GM19240 (cell line): ENCODE results near the gene ITGB8.
A peak's percentile ranks its signal among the peaks of the same experiment; 100 is the strongest.

Experiments used
- DNase-seq: peaks from one replicate; pipeline ENCODE4 v3.0.0; 2011; ENCODE audit warnings: low spot score; ENCODE audit not compliant: insufficient read length

The ITGB8 gene

DNA sequence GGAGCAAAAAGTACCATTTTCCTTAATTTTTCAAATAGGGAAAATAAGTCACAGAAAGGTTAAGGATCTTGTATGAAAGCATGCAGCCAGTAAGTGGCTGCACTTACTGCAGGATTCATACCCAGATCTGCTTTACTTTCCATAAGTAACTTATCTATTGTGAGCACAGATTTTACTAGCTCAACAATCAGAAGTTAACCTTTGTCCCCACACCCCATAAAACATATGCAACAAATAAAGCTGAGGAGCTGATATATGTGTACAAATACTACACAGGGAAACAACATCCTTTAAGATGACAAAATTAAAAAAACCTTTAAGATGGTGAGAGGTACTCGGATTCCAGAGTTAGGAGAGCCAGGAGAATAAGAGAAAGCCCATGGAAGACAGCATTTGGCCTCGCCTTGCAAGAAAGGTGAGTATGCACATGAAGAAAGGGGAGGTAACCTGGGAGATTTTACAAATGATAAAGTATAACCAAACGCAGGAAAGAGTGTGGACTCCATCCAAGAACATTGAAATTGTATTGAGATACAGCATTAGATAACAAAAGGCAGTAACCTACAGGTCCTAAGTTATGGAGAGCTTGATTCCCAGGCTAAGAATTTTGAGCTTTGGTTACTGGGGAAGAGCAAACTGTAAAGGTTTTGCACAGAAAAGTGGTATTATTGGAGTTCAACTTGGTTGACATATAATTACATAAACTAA, 87.1 kb downstream of the ITGB8 start:
- DNase-seq, result no peak

DNA sequence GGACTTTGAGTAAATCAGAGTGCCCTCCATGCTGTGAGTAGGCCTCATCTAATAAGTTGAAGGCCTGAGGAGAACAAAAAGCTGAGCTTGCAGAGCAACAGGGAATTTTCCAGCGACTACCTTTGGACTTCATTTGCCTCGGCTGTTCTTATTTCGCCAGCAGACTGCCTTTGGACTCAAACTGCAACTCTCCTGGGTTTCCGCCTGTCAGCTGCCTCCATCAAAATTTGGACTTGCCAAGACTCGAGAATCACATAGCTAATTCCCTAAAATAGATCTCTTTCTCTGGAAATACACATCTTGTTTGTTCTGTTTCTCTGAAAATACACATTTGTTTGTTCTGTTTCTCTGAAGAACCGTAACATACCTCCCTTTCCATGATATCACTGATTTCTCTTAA, 93.8 kb downstream of the ITGB8 start:
- no peak for DNase-seq

DNA sequence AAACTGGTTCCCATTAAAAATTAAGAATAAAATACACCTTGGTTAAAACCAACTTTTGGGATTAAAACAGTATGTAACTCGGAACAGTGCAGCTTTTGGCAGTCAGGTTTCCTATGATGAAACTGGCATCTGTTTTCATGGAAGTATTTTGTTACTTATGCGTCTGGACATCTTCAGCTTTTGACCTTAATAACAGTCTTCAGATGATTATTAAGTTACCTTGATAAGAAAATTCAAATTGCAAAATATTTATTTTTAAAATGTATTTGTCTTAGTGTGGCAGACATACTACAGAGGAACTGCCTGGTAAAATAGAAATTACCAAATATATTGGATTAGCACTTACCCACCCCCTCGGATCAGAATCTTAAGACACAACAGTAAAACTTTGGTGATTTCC, 100.0 kb downstream of the ITGB8 start:
- no peak for DNase-seq

DNA sequence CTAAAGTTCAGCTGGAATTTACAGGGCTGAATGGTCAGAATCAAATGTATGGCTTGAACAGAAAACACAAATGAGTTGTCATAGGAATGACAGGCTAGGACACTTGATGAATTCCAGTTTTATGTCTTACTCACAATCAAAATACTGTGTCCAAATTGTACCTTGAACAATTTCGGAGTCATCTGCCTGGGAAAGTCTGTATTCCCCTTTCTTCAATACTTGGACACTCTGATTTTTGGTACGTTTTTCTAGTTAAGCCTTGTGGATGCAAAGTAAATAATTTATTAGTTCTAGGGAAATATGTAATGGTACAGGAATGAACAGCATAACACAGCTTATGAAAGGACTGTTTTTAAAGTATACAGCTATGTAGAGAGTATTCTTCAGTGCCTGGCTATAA, 100.4 kb downstream of the ITGB8 start:
- DNase-seq, result no peak

DNA sequence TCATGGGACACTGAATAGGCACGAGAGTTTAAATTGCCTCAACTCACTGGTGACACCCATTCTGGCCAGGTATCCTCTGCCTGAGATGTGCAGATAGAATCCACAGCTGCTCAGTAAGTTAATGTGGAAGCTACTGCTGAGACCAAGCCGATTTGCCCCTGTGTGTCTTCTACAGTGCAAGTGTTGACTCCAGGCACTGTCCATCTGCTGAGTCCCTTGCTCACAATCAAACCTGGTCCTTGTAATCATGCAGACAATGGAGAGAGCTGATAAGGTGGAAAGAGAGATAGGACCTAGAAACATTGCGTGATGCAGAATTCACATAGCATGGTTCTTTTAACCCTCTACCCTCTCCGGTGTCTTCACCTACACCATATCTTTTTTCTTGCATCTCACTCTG, 101.4 kb downstream of the ITGB8 start:
- DNase-seq, result no peak

DNA sequence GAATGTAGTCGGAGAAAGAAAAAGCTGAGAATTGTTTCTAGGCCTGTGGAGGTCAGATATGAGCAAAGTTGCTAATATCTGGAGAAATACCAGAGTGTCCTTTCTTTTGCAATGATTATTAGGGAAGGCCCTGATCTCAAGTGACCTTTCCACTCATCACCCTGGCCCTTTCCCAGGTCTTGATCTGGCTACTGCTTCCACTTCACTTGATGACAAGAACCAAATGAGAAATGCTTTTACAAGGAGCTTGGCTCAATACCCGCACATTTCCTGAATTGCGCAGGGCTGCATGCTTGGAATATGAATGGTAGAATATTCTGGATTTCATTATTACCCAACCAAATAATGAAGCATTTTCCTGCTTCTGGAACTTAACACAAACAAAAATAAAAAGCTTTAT, 104.6 kb downstream of the ITGB8 start:
- no peak for DNase-seq

DNA sequence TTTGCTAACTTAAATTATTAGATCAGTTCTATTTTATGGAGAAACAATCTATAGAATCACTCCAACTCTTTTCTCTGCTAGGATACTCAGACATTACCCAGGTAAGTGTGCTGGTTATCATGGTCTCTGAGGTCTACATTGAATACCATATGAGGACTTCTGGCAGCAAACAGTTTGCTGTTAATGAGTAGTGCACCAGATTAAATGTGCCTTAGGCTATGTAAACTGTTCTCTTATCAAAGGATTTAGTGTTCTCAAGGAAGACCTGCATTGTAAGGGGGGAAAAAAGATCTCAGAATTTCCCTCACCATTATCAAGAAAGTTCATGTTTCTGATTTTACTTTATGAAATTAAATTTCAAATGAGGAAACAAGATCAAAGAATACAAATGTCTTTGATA, 107.5 kb downstream of the ITGB8 start:
- DNase-seq, result no peak

DNA sequence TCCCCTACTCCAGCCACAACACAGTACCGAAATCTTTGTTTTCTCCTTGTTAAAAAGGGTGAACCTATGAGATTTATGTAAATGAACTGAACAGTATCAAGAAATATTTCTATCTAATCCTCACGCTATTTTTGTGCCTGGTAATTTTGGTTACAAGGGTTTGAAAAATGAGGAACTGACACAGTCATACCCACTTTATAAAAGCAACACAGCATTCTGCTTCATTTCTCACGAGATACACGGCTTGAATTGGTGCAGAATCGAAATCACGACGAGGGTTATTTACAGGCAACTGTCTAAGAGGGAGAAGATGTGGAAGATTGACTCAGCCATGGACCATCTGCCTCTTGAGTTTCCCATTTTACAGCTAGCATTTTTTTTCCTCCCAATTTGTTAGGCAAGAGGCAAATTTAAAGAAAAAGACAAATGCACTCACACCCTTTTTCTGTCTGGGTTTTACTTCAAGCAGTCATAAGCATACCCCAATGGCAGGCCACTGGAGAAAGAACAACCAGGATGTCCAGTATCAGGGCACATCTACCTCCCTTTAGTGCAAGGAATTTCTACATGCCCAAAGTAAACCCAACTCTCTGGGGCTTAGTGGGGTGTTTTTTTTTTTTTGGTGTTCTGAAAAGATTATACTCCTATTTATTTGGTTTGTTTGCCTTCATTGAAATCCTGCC, 108.1 kb downstream of the ITGB8 start:
- DNase-seq, result no peak

DNA sequence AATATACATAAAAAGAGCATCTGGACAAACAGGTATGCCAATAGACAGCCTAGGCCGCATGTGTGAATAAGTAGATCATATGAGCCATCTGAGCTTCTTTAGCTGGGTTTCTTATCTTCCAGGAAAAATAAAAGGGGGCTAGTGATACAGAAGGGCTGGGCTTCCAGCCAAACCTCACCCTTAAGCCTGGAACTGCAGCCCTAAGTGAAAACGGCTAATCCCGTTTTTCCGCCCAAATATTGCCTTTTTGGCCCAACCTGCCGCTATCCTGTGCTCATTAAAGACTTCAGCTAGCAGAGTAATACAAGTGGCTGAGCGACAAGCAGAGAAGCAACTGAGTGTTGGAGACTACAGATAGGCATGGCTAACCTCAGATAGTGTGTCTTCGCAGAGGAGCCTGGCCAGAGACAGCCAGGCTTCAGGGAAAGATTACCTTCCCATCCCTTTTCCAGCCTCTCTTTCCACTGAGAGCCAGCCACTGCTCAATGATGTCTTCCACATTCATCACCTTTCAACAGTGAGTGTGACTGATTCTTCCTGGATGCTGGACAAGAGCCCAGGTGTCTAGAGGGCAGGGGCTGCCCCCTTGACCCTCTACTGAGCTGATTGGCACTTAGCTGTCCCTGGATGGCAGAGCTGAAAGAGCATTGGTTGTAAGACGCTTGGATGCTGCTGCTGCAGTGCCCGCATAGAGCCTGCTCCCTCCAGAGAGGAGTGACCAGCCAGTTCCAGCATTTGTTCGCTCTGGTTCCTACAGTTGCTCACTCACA, 108.9 kb downstream of the ITGB8 start:
- DNase-seq, result no peak

DNA sequence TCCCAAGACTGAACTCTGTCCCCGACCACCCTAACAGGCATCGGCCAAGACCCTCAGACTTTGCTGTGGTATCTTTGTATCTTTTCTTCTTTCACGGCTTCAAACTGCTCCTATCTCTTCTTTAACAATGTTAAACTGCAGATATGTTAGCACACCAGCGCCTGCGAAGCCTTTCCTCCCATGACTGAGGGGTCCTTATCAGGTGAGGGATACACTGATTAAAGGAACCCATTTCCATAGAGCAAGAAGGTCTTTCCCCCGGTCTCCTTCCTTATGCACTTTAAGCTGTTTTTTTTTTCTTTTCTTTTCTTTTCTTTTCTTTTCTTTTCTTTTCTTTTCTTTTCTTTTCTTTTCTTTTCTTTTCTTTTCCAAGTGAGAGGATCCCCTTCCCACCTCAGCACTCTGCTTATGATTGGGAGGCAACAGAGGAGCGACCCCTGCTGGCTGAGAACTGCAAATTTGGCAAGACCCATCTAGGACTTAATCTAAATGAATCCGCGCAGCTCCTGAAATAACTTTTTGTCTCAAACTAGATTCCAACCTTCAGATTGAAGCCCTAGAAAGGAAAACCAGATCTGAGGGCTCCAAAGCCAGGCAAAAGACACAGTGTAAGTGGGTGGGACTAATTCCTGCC, 109.9 kb downstream of the ITGB8 start:
- DNase-seq, result no peak

DNA sequence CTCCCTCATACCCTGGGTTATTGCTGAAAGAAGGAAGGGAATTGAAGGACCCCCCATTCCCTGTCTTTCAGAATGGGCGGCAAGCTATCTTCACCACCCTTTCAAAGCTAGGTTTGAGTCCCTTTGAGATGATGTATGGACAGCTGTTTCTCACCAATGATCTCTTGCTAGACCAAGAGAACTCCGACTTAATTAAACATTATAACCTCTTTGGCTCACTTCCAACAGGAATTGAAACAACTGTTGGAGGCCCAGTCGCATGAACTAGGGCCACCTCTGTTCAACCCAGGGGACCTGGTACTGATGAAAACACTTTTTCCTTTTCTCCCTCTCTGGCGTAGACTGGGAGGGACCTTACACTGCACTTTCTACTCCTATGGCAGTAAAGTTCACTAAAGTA, 110.6 kb downstream of the ITGB8 start:
- no peak for DNase-seq

DNA sequence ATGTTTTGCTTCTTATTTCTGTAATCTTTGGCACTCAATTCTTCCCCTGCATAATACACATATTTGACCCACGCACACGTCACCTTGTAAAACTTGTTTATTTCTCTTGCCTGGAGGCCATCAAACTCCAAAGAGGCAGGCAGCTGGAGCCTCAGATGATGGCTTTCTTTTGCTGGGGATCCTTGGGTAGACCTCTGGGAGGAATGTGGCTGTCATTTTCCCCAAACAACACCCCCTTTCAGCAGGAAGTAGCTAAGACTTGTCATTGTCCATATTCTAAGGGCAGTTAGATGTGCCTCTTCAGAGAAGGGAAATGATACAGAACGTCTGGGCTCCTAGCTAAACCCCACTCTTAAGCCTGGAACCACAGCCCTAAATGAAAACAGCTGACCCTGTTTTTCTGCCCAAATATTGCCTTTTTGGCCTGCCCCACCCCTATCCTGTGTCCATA, 111.3 kb downstream of the ITGB8 start:
- DNase-seq, result no peak

DNA sequence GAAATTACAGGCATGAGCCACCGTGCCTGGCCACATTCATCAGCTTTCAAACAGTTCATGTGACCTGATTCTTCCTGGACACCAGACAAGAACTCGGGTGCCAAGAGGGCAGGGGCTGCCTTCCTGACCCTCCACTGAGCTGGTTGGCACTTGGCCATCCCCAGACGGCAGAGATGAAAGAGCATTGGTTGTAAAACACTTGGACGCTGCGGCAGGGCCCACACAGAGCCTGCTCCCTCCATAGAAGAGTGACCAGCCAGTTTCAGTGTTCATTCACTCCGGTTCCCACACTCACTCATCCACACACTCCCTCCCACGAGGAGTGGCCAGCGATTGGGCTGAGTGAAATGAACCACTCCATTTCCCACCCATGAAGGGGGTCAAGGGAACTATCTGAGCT, 112.3 kb downstream of the ITGB8 start:
- no peak for DNase-seq

DNA sequence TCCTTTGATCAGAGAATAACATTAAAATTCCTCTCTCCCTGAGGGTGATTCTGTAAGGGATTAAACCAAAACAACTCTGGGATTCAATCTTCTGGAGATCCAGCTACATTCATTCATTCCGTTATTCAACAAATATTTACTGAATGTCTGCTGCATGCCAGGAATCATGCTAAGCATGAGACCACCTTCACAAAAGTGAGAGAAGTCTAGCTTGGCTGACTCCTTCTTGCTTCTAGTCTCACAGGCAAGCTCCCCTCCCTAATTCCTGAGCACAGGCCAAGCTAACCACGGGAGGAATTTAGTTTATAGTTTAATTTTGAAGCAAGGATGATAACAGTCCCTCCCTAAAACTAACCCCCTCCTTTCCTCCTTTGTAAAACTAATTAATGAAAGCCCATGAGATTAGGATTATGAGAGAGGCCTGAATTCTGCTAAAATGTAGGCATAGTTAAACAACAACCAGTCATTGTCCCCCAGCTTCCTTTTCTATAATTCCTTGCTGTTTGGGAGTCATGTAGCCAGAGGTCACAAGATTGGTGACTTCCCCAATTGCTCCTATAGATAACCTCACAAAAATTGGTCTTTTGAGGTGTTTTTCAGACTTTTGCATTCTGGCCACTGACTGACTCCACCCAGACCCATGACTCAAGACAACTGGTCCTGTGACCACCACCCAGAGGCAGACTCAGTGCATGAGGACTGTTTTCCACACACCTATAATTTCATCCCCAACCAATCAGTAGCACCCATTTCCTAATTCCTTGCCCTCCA, 113.5 kb downstream of the ITGB8 start:
- DNase-seq, result no peak

DNA sequence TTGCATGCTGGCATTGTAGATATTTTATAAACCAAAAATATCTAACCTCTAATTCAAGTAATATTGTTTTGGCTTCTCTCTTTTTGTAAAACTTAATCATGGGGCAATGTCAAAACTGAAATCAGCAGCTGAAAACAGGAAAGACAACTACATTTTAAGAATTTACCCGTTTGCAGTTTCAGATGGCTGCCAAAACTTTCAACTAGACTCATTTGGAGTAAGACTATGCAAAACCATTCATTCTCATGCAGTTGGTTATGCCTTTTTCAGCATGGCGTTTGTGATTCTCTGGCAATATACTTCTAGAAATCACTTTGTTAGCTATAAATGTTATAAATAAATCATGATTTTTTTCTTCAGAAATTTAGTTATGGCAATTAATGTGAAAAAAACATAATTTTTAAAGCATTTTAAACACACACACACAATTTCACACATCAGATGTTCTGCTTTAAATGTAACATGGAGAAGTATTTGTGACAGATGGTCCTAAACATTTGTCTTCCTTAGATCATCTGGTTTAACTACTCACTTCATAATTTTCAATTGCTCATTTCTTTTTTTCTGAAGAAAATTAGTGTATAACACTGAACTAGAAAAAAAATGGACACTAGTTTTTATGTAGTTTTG, 116.4 kb downstream of the ITGB8 start:
- peak; percentile 9 for DNase-seq

DNA sequence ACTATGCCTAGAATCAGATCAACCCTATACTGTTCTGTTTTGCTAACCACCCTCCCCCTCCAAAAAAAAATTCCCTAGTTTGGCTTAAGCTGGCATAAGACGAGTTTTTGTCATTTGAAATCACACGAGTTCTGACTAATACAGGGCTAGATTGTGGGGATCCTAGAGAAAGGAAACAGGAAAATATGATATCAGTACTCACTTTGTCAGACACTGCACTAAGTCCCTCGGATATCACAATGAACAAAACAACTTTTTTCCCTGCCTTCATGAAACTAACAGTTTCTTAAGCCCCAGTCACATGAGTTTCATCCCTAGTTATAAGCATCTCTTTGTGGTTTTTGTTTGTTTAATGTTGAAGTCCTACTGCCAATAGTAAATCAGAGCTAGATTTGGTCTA, 118.5 kb downstream of the ITGB8 start:
- no peak for DNase-seq

DNA sequence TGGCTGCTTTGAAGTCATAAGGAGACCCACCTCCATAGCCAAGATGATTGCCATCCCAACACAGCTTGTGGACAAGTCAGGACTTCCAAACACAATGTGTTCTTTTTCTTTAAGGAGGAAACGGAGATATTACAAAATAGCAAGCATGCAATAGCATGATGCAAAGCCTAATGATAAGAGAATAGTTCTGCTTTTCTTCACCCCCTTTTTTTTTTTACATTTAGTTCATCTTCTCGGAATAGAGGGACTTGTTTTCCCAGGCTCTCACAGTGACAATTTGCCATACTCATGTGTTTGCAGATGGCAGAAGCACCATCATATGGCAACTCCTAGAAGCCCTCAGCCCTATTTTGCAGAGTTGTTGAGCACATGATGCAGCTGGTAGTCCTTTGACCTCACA, 119.8 kb downstream of the ITGB8 start:
- DNase-seq, result no peak

DNA sequence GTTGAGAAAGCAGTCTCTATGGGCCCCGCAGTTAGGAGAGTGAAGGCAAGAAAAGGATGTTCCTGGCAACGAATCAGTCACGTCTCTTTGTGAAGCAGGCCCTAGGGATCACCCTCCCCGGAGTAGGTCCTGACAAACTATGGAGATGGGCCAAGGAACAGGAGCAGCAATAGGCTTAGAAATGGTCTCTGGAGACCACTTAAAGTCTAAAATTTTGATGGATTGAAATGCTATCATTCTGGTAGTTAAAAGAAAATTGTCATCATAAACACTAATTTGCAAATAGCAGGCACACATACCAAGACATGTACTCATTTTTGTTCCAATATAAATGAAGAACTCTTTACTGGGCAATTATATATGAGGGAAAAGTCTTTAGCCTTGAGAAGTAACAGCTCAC, 123.5 kb downstream of the ITGB8 start:
- no peak for DNase-seq

DNA sequence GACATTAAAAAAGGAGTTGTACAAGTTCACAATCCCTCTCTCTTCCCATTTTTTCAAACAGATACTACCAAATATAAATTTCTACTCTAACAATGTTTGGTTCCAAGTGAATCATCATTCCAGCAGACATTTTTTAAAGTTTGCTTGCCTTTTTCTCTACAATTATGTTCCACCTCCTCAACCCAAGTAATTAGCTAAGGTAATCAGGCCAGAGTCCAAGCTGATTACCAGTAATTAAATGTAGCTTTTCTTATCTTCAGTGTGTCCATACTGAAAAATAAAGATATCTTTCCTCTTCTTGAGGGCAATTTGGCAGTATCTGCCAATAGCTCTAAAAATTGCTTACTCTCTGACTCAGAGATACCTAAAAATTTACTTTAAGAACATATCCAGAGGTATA, 126.0 kb downstream of the ITGB8 start:
- DNase-seq, result no peak

DNA sequence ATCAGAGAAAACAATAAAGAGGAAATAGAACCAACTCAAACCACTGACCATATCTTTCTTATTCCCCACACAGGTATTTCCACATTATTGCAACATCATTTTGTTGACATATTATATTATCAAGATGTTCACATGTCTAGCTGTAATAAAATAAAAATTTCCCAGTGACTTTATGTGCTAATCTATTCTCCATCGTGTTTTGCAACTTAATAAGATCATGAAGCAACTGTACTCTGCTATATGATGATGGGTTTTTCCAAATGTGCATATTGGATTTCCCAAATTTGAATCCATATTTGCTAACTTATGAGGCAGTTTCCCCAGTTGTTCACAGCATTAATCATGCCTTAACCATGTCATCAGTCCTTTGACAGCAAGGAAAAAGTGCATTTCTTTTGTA, 127.8 kb downstream of the ITGB8 start:
- no peak for DNase-seq

DNA sequence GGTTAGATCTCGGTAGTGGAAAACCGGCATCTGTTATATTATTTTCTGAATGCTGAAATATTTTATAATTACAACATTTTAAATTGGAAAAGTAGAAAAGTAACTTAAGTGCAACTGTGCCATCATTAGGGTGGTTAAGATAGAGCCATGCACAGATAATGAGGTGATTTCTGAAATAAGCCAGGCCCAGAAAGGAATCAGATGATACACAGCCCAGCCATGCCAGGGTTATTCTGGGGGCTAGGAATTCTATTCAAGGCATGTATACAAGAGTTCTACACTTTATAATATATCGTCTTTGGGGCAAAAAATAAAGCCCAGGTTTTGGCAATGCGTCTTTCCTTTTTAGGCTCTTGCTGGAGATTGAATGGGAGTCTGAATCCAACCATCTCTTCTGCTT, 128.7 kb downstream of the ITGB8 start:
- DNase-seq, result no peak
